Measurements from ENCODE around the gene LAMA4.

- no peak for TF ChIP-seq EZH2 (IDR thresholded peaks at IDR 0.05)
- TF ChIP-seq POLR2AphosphoS5 (IDR thresholded peaks at IDR 0.05; ENCODE audit: borderline replicate concordance, low read depth, low read length) = no peak
These were observed 78.2 kb downstream of the LAMA4 start for GRCh38 chr6:112176175-112176574.

Measured in SK-N-MC (cell line).